ENCODE measurements around the gene ZER1. TPM values are rescaled to one million over a fixed set of nuclear protein-coding genes. Genes with fewer than 3 reads are reported as not detected.
A peak's percentile ranks its signal among the peaks of the same experiment; 100 is the strongest.
"Not testable (repeated sequence)": the region's sequence is repeated elsewhere in the genome, so short reads cannot be mapped to it uniquely, and the experiment has no call there.

ZER1 gene
- 51.5 TPM for total RNA-seq
- long read RNA-seq, full-length matches to known transcripts: 29 of 101 reads
- long read RNA-seq, partial matches to known transcripts: 12 of 101 reads
- long read RNA-seq, other reads (novel, unspliced or antisense): 60 of 101 reads

DNA sequence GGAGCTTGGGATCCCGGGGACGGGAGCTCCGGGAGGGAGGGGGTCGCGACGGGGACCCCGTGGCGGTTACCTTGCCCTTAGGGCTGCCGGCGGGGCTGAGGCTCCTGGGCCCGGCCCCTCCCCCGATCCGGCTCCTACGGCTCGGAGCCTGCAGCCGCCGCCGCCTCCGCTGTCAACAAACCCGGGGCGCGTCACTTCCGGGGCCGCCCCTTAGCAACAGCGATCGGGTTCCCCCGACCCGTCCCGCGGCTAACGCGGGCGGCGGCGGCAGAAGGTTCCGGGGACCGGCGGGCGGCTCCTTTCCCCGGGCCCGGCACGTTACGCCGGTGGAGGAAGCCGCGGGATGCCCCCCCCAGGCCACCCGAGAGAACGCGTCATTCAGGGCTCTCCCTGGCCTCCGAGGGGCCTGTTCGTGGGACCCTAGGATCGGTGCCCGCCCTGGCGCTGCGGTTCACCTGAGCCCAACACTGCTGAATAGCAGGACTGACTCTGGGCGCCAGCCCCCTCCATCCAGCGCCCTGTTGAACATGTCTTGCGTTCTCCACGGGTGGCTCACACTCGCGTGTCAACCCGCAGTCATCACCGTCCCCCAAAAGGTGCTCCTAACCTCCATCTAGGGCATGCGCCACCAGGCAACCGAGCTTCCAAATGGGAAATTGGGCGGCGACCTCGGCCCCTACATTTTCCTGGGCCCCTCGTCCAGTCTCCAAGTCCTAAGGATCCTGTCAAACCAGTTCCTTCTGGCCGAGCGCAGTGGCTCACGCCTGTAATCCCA lies at the start of gene ZER1:
TSS of gene ZER1 (minus strand) at position 183 of the 775 bp plus-strand sequence. CDS start 16,362 bp downstream, outside the sequence.
- intact Hi-C loops (cut with DNase I): loop anchor here (1.0 kb wide), 1 partner anchor 15 kb away; the partner anchor contains the start of gene TBC1D13
- ATAC-seq: peak; percentile 98

DNA sequence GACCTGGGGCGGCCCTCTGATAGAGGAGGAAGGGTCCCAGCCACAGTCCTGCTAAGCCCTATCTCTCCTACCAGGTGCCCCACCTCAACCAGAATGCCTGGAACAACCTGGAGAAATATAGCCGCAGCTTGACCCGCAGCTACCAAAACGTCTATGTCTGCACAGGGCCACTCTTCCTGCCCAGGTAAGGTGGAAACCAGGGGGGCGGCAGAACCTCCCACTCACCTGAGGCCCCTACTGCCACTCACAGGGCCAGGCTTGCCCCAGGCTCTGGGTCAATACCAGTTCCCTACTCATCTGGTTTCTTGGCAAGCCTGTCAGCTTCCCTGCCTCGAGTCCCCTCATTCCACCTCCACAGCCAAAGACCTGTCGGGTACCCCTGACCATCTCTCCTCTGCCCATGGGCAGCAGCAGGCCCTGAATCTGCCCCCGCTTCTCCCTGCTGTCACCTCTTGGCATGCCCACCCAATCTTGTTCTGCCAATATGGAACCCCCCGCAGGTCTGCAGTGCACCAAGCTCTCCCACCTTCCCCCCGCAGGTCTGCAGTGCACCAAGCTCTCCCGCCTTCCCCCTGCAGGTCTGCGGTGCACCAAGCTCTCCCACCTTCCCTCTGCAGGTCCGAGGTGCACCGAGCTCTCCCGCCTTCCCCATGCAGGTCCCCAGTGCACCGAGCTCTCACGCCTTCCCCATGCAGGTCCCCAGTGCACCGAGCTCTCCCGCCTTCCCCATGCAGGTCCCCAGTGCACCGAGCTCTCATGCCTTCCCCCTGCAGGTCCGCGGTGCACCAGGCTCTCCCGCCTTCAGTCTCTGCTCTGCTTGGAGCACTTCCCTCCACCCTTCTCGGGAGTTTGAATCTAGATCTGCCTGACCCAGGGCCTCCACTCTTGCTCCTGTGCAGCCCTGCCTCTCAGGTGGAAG lies 49.2 kb upstream of the ZER1 start:
- intact Hi-C loops (cut with DNase I): no loop called here
- peak; percentile 50 for DNase-seq (ENCODE audit: missing footprints)
- ATAC-seq: no peak

More for the DNA sequence above, at the start of gene ZER1:
- DNase-seq (ENCODE audit: missing footprints): peak; percentile 99

DNA sequence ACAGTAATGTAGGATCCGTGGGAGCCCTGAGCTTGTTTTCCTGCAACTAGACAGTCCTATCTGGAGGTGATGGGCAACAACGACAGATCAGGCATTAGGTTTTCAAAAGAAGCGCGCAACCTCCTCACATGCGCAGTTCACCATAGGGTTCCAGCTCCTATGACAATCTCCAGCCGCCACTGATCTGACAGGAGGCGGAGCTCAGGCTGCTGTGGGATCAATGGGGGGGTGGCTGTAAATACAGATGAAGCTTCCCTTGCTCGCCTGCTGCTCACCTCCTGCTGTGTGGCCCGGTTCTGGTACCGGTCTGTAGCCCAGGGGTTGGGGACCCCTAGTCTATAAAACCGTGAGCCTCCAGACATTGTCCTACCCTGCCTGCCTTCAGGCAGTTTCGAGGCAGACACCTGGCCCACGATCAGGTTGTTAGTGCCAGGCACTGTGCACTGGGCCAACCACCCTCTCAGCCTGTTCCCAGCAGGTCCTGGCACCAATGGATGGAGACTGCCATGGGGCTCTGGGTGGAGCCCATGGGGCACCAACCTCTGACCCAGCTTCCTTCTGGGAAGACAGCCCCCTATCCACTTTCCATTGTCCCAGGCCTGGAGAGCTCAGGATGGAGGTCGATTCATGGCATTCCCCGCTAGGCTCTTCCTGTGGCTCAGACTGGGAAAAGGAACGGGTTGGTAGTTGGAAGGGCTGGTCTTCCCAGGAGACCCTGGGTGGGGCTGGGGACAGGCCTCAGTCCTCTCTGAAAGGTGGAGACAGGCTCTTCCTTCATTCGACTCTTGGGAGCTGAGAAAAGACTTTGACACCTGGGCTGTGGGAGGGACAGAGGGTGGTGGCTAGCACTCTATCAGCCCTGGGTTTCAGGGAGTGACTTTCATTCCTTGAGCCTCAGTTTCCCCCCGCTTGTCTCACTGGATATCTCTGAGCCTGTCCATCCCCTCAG lies 48.3 kb upstream of the ZER1 start:
- peak; percentile 47 for ATAC-seq

DNA sequence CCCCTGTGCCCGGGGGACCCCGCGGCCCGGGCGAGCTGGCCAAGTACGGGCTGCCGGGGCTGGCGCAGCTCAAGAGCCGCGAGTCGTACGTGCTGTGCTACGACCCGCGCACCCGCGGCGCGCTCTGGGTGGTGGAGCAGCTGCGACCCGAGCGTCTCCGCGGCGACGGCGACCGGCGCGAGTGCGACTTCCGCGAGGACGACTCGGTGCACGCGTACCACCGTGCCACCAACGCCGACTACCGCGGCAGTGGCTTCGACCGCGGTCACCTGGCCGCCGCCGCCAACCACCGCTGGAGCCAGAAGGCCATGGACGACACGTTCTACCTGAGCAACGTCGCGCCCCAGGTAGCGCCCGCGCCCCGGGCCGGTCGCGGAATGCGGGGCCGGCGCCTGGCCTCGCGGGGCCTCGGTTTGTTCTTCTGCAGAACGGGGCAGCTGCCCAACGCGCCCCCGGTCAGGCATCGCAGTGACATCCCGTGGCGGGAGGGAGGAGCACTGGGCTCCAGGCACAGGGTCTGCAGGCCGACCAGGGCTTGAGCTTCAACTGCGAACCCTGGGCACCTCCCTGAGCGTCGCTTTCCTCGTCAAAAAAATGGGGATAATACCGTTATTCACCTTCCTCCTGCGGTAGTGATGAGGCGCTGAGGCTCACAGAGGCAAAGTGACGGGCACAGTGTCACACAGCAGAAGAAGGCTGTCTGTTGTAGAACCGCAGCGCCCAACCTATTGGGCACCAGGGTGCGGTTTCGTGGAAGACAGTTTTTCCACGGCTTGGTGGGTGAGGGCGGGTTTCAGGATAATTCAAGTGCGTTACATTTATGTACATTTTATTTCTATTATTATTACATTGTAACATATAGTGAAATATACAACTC lies 47.4 kb upstream of the ZER1 start:
- intact Hi-C loops (cut with DNase I): no loop called here
- DNase-seq (ENCODE audit: missing footprints): peak; percentile 76
- peak; percentile 18 for ATAC-seq

More for the DNA sequence above, 48.3 kb upstream of the ZER1 start:
- peak; percentile 63 for DNase-seq (ENCODE audit: missing footprints)
- intact Hi-C loops (cut with DNase I): no loop called here

- intact Hi-C loops (cut with DNase I): no loop called here
- ATAC-seq (peak; percentile 93), DNase-seq (ENCODE audit: missing footprints) (peak; percentile 99)
Measured at GRCh38 chr9:128818099-128818838, 46.5 kb upstream of the ZER1 start, which contains the start of gene ENDOG. Gene ENDOG, plus strand, starts transcription at chr9:128818500. Its CDS starts 185 bp downstream, at chr9:128818685.

DNA sequence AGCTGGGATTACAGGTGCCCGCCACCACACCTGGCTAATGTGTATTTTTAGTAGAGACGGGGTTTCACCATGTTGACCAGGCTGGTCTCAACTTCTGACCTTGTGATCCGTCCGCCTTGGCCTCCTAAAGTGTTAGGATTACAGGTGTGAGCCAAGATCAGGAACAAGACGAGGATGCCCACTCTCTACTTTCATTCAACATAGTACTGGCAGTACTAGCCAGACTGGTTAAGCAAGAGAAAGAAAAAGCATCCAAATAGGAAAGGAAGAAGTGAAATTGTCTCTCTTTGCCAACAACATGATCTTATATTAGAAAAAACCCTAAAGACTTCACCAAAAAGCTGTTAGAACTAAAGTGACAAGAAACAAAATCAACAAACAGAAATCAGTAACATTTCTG lies 39.1 kb upstream of the ZER1 start:
- ATAC-seq (no peak), DNase-seq (ENCODE audit: missing footprints) (no peak)
- intact Hi-C loops (cut with DNase I): no loop called here

GRCh38 chr9:128809831-128810230 lies 38.1 kb upstream of the ZER1 start:
- ATAC-seq: no peak
- intact Hi-C loops (cut with DNase I): no loop called here
- DNase-seq (ENCODE audit: missing footprints): no peak

GRCh38 chr9:128809036-128809599 lies 37.4 kb upstream of the ZER1 start:
- peak; percentile 46 for DNase-seq (ENCODE audit: missing footprints)
- intact Hi-C loops (cut with DNase I): no loop called here
- no peak for ATAC-seq

- no peak for DNase-seq (ENCODE audit: missing footprints)
- no peak for ATAC-seq
- intact Hi-C loops (cut with DNase I): no loop called here
Measured at GRCh38 chr9:128808543-128808942, 36.8 kb upstream of the ZER1 start.

GRCh38 chr9:128807827-128808226 lies 36.1 kb upstream of the ZER1 start:
- DNase-seq (ENCODE audit: missing footprints) (peak; percentile 20), ATAC-seq (no peak)
- intact Hi-C loops (cut with DNase I): no loop called here

- no peak for ATAC-seq
- DNase-seq (ENCODE audit: missing footprints): peak; percentile 23
- intact Hi-C loops (cut with DNase I): no loop called here
Measured at GRCh38 chr9:128805661-128806060, 33.9 kb upstream of the ZER1 start.

DNA sequence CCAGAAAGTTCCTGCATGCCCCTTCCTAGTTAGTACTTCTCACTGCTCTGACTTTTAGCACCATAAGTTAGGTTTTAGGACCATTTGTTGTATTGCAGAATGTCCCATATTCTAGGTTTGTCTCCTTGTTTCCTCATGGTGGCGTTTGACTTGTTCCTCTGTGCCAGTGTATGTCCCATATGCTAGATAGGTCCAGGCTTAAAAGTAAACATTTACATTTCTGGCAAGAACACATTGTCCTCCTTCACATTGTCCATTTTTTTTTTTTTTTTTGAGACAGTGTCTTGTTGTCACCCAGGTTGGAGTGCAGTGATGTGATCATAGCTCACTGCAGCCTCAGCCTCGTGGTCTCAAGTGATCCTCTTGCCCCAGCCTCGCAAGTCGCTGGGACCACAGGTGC lies 30.8 kb upstream of the ZER1 start:
- ATAC-seq: no peak
- intact Hi-C loops (cut with DNase I): no loop called here
- no peak for DNase-seq (ENCODE audit: missing footprints)

- ATAC-seq (no peak), DNase-seq (ENCODE audit: missing footprints) (peak; percentile 42)
- intact Hi-C loops (cut with DNase I): no loop called here
Measured at GRCh38 chr9:128800061-128800460, 28.3 kb upstream of the ZER1 start.

- no peak for ATAC-seq
- DNase-seq (ENCODE audit: missing footprints): peak; percentile 33
- intact Hi-C loops (cut with DNase I): no loop called here
Measured at GRCh38 chr9:128798896-128799295, 27.2 kb upstream of the ZER1 start.

- ATAC-seq; DNase-seq (ENCODE audit: missing footprints); intact Hi-C loops (cut with DNase I): not testable (repeated sequence)
Measured at GRCh38 chr9:128794961-128795360, 23.2 kb upstream of the ZER1 start.

DNA sequence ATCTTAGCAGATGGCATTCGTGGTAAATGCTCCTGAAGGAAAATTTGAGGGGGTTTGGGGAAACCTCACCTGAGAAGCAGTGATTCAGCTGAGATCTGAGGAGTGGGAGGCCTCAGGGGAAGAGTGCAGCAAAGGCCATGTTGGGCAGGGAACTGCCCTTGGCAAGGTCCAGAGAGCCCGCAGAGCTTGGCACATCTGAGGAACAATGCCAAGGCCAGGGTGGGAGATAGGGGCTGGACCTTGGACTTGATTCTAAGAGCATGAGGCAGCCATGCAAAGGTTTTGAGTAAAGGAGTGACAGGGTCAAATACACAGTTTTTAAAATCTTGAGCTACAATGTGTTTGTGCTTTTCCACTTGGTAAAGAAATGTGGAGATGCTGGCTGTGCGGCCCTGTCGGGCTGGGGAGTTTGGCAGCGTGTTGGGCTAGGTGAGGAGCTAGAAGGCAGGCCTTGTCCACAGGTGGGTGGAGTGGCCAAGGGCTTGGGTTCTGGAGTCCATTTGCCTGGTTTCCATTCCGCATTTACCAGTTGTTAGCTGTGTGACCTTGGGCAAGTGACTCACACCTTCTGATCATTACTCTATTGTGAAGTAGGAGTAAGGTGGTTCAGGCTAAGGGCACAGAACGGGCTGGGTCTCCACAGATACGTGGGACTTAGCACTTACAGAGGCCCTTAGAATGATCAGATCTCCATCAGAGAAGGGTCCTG lies 21.4 kb upstream of the ZER1 start:
- intact Hi-C loops (cut with DNase I): no loop called here
- ATAC-seq (no peak), DNase-seq (ENCODE audit: missing footprints) (no peak)
